Uterus (tissue), 2 donors: ENCODE results near the gene RIPOR1.

Experiments
- CTCF ChIP-seq, 4 experiments: fragments of 200-600 bp in 2 of 4; fragments of 450-650 bp in 2 of 4; sonication (generic) in 2 of 4; IDR thresholded peaks; one replicate each; pipeline ENCODE4 v1.5.1; 2016 to 2019; ENCODE audit warnings: antibody characterized with exemption in 4 of 4, mild to moderate bottlenecking in 2 of 4, moderate library complexity in 1 of 4
- POLR2A ChIP-seq, 2 donors: fragments of 450-650 bp; IDR thresholded peaks; one replicate each; pipeline ENCODE4 v1.6.1; 2016; ENCODE audit warnings: antibody characterized with exemption in 2 of 2, mild to moderate bottlenecking in 1 of 2, moderate library complexity in 1 of 2

- TF ChIP-seq CTCF (IDR thresholded peaks at IDR 0.05) = no peak
- TF ChIP-seq POLR2A (IDR thresholded peaks at IDR 0.05) = no peak
These were observed 51.6 kb downstream of the RIPOR1 start for GRCh38 chr16:67580202-67580601.
